HG03442 (cell line): ENCODE data around the gene CRHR2.

Experiments
- ATAC-seq: cut with Tn5 transposase; IDR thresholded peaks from one replicate; pipeline ENCODE4 v1.9.1; 2021; ENCODE audit warnings: mild to moderate bottlenecking, moderate library complexity; ENCODE audit not compliant: unreplicated experiment

Gene CRHR2

GRCh38 chr7:30633223-30633622 is 49.0 kb downstream of the CRHR2 start:
- ATAC-seq, result no peak

- ATAC-seq, result peak; percentile 53
These were observed 51.3 kb downstream of the CRHR2 start for GRCh38 chr7:30630986-30631385.

GRCh38 chr7:30627026-30627425 is 55.2 kb downstream of the CRHR2 start:
- ATAC-seq, result no peak

GRCh38 chr7:30625283-30625682 is 57.0 kb downstream of the CRHR2 start:
- no peak for ATAC-seq

- ATAC-seq, result no peak
These were observed 63.3 kb downstream of the CRHR2 start for GRCh38 chr7:30618961-30619360.

GRCh38 chr7:30618080-30618676 is 64.1 kb downstream of the CRHR2 start:
- ATAC-seq, result no peak

GRCh38 chr7:30617359-30617758 is 64.9 kb downstream of the CRHR2 start:
- no peak for ATAC-seq

- ATAC-seq, result no peak
These were observed 65.9 kb downstream of the CRHR2 start for GRCh38 chr7:30616318-30616717.

GRCh38 chr7:30613366-30614325 is 68.6 kb downstream of the CRHR2 start:
- no peak for ATAC-seq

- no peak for ATAC-seq
These were observed 69.5 kb downstream of the CRHR2 start for GRCh38 chr7:30612658-30613265.

- ATAC-seq, result no peak
These were observed 76.4 kb downstream of the CRHR2 start for GRCh38 chr7:30605832-30606231.

- ATAC-seq, result no peak
These were observed 77.4 kb downstream of the CRHR2 start for GRCh38 chr7:30604901-30605300.
